Heart left ventricle (tissue), 13 donors: ENCODE results near the gene ARF3.

Experiments used
- CTCF ChIP-seq, 12 donors: fragments of 200-600 bp; sonication (generic) in 4 of 12; IDR thresholded peaks; one replicate each; pipeline versions ENCODE4 v1.5.0 to v1.8.0; 2018 to 2022; ENCODE audit warnings: antibody characterized with exemption in 12 of 12, mild to moderate bottlenecking in 5 of 12
- POLR2A ChIP-seq, 2 donors: fragments of 450-650 bp; IDR thresholded peaks; one replicate each; pipeline ENCODE4 v1.6.1; 2017; ENCODE audit warnings: antibody characterized with exemption in 2 of 2, mild to moderate bottlenecking in 2 of 2, moderate library complexity in 2 of 2
- donor health status: ischemic (EF 13 %, LVEDD 7.1; RV severe dilation, severe dysfunction).
- donor health status: DM: no; HTN: yes; CAD: no.
- donor health status: DM: no; HTN: no; CAD: no.
- donor health status: ischemic (EF 25% LVEDD 6.9; RV normal size, moderate dysfunction).
- donor health status: ischemic (EF 25% LVEDD 5.7; RV mildly dilated, moderate dysfunction).
- donor health status: ischemic (EF 35%, LVEDD 5.7; RV mildly dilated, moderate dysfunction).
- donor health status: nonischemic (EF 11% LVEDD 7.7; RV severe dilation, severe dysfunction).
- donor health status: DM: yes; HTN: yes; CAD: no.
- donor health status: PGD.
- donor health status: ischemic (EF 29% LVEDD 5.4; RV normal size, mild dysfunction).
- donor health status: nonischemic (EF 23%, LVEDD 6.1; RV moderate dilation, normal function).

- TF ChIP-seq CTCF (IDR thresholded peaks at IDR 0.05) (no peak), POLR2A (IDR thresholded peaks at IDR 0.05) (no peak)
Measured at GRCh38 chr12:48943221-48943620, 14.1 kb downstream of the ARF3 start.
